Adipose tissue (tissue), 3 donors: ENCODE measurements around the gene GRIK1. TPM values are rescaled to one million over a fixed set of nuclear protein-coding genes. Genes with fewer than 3 reads are reported as not detected.

Source experiments
- H3K27ac ChIP-seq: one replicate; pipeline ENCODE4 v1.5.1; 2013; ENCODE audit warnings: low read depth, low read length
- WGBS, 3 donors: extraction: QIAGEN DNeasy Blood & Tissue Kit; methylation state at CpG; one replicate each; pipeline ENCODE4 v1.1.7; 2013; 5-methylcytosine and 5-hydroxymethylcytosine counted together
- polyA plus RNA-seq, 3 donors: library from polyadenylated mRNA; stranded (reverse); fragments of 200-250 nt; gene quantifications; one replicate each; pipeline ENCODE4 v1.2.3, GENCODE V29; 2013
- donor health status: healthy with polysubstance abuse.
- donor health status: Bipolar disorder and iron deficiency.
- donor health status: healthy.

GRIK1 gene
- polyA plus RNA-seq, 3 donors, result 0.01 to 0.16 (median 0.11) TPM

GRCh38 chr21:29854795-29855194 lies 85.0 kb downstream of the GRIK1 start:
- 92 to 97% (median 97%) methylated on average over 1 of the region's 1 CpG for WGBS, 3 donors
- no peak overlapping the region for H3K27ac ChIP-seq

- WGBS, 3 donors, result 84 to 92% (median 88%) methylated on average over 3 of the region's 3 CpGs
- H3K27ac ChIP-seq, result no peak overlapping the region
Measured at GRCh38 chr21:29851611-29852010, 88.2 kb downstream of the GRIK1 start.

- H3K27ac ChIP-seq, result no peak overlapping the region
- 39 to 44% (median 42%) methylated on average over 6 of the region's 6 CpGs for WGBS, 3 donors
Measured at GRCh38 chr21:29849735-29850176, 90.0 kb downstream of the GRIK1 start.

- 88 to 89% (median 89%) methylated on average over 3 of the region's 3 CpGs for WGBS, 3 donors
- no peak overlapping the region for H3K27ac ChIP-seq
Measured at GRCh38 chr21:29843804-29844203, 96.0 kb downstream of the GRIK1 start.

GRCh38 chr21:29834617-29835016 lies 105.2 kb downstream of the GRIK1 start:
- H3K27ac ChIP-seq, result no peak overlapping the region
- 46 to 95% (median 93%) methylated on average over 2 of the region's 2 CpGs for WGBS, 3 donors

GRCh38 chr21:29832217-29832616 lies 107.6 kb downstream of the GRIK1 start:
- H3K27ac ChIP-seq, result no peak overlapping the region
- WGBS, 3 donors, result 92 to 94% (median 93%) methylated on average over 2 of the region's 2 CpGs

GRCh38 chr21:29829564-29830275 lies 110.1 kb downstream of the GRIK1 start:
- 89 to 95% (median 92%) methylated on average over 2 of the region's 2 CpGs for WGBS, 3 donors
- no peak overlapping the region for H3K27ac ChIP-seq

GRCh38 chr21:29827647-29828046 lies 112.1 kb downstream of the GRIK1 start:
- H3K27ac ChIP-seq, result no peak overlapping the region
- WGBS, 3 donors, result 96 to 98% (median 97%) methylated on average over 2 of the region's 2 CpGs

GRCh38 chr21:29827236-29827635 lies 112.6 kb downstream of the GRIK1 start:
- H3K27ac ChIP-seq, result no peak overlapping the region
- 91 to 95% (median 94%) methylated on average over 3 of the region's 3 CpGs for WGBS, 3 donors

GRCh38 chr21:29826386-29826785 lies 113.4 kb downstream of the GRIK1 start:
- 80 to 96% (median 86%) methylated on average over 1 of the region's 1 CpG for WGBS, 3 donors
- no peak overlapping the region for H3K27ac ChIP-seq

GRCh38 chr21:29825936-29826335 lies 113.9 kb downstream of the GRIK1 start:
- WGBS, 3 donors, result 70 to 81% (median 76%) methylated on average over 2 of the region's 2 CpGs
- H3K27ac ChIP-seq, result no peak overlapping the region

- no peak overlapping the region for H3K27ac ChIP-seq
Measured at GRCh38 chr21:29825345-29825744, 114.5 kb downstream of the GRIK1 start.

GRCh38 chr21:29822064-29822463 lies 117.7 kb downstream of the GRIK1 start:
- H3K27ac ChIP-seq, result no peak overlapping the region

- WGBS, 3 donors, result 96 to 100% (median 96%) methylated on average over 1 of the region's 1 CpG
- no peak overlapping the region for H3K27ac ChIP-seq
Measured at GRCh38 chr21:29821230-29821629, 118.6 kb downstream of the GRIK1 start.

GRCh38 chr21:29819675-29820326 lies 120.0 kb downstream of the GRIK1 start:
- no peak overlapping the region for H3K27ac ChIP-seq
- WGBS, 3 donors, result 69 to 75% (median 74%) methylated on average over 5 of the region's 5 CpGs

- 87 to 89% (median 88%) methylated on average over 2 of the region's 2 CpGs for WGBS, 3 donors
- no peak overlapping the region for H3K27ac ChIP-seq
Measured at GRCh38 chr21:29818383-29818921, 121.3 kb downstream of the GRIK1 start.

- no peak overlapping the region for H3K27ac ChIP-seq
- 76 to 90% (median 88%) methylated on average over 3 of the region's 3 CpGs for WGBS, 3 donors
Measured at GRCh38 chr21:29817450-29817849, 122.3 kb downstream of the GRIK1 start.

- no peak overlapping the region for H3K27ac ChIP-seq
- WGBS, 3 donors, result 32 to 83% (median 72%) methylated on average over 3 of the region's 3 CpGs
Measured at GRCh38 chr21:29812947-29813346, 126.8 kb downstream of the GRIK1 start.

- WGBS, 3 donors, result 60 to 70% (median 69%) methylated on average over 4 of the region's 4 CpGs
Measured at GRCh38 chr21:29810871-29811270, 128.9 kb downstream of the GRIK1 start.

GRCh38 chr21:29808153-29808552 lies 131.6 kb downstream of the GRIK1 start:
- H3K27ac ChIP-seq, result no peak overlapping the region
- 50 to 67% (median 62%) methylated on average over 2 of the region's 2 CpGs for WGBS, 3 donors

More at GRCh38 chr21:29810871-29811270, 128.9 kb downstream of the GRIK1 start:
- no peak overlapping the region for H3K27ac ChIP-seq
